Measurements from ENCODE around the gene ATP5PO. TPM values are rescaled to one million over a fixed set of nuclear protein-coding genes. Genes with fewer than 3 reads are reported as not detected.

ATP5PO gene
- total RNA-seq, 1 donor from 2014 or later: 172 TPM

DNA sequence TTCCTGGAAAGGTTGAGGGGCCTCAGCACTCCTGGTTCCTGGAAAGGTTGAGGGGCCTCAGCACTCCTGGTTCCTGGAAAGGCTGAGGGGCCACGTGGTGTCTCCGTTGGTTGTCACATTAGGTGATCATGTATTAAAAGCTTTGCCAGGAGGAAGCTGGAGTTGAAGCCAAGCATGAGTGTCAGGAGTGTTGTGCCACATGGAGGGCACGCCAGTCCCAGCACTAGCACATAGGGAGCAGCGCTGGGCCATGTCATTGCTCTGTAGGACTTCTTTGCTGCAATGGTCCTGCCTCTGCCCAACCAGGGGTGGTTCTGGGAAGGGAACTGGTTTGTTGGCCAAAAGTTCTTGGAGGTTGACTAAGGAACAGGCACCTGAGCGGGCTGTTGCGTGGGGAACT lies 13.3 kb downstream of the ATP5PO start:
- Mint-ChIP-seq H3K4me3 (no peak overlapping the region), H3K4me1 (peaks cover 16% of the 10 kb centered on the region), H3K27ac (peak overlapping the region; percentile 34), H3K9me3 (no peaks in the 10 kb centered on the region), H3K27me3 (no peaks in the 10 kb centered on the region), H3K36me3 (ENCODE audit: low read depth) (peaks cover 53% of the 10 kb centered on the region)
- no peak for DNase-seq
- intact Hi-C loops (cut with micrococcal nuclease): no loop called here

DNA sequence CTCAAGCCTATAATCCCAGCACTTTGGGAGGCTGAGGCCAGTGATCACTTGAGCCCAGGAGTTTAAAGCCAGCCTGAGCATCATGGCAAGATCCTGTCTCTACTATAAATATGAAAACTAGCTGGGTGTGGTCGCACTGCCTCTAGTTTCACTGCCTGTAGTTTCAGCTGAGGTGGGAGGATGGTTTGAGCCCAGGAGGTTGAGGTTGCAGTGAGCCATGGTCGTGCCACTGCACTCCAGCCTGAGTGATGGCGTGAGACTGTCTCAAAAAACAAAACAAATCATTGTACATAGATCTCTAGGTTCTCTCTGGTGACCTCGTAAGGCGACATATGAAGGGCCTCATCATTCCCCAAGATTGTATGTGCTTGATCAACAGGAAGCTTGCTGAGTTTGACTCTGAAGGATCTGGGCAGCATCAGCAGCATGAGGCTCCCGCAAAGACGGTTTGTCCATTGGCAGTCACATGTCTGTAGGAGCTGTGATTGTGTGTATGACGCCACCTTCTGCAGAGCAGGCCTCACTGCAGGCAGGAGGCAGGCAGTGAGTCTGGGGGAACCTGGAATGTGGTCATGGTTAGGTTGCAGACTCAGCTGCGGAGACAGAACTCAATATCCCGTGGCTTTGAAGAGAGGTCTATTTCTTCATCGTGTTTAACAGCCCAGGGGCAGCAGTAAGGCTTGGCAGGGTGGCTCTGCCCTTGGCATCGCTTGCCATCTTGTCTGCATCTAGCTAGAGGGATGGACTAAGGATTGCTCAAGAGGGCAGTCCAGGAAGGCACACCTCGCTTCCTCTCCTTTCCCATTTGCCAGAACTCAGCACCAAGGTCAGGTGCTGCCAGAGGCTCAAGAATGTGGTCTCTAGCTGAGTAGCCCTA lies 14.0 kb downstream of the ATP5PO start:
- H3K4me1 Mint-ChIP-seq: peaks cover 16% of the 10 kb centered on the region
- H3K27ac Mint-ChIP-seq: peak overlapping the region; percentile 20
- H3K36me3 Mint-ChIP-seq (ENCODE audit: low read depth): peaks cover 47% of the 10 kb centered on the region
- H3K9me3 Mint-ChIP-seq: no peaks in the 10 kb centered on the region
- DNase-seq: peak; percentile 68
- no peak overlapping the region for H3K4me3 Mint-ChIP-seq
- intact Hi-C loops (cut with micrococcal nuclease): no loop called here
- no peaks in the 10 kb centered on the region for H3K27me3 Mint-ChIP-seq

DNA sequence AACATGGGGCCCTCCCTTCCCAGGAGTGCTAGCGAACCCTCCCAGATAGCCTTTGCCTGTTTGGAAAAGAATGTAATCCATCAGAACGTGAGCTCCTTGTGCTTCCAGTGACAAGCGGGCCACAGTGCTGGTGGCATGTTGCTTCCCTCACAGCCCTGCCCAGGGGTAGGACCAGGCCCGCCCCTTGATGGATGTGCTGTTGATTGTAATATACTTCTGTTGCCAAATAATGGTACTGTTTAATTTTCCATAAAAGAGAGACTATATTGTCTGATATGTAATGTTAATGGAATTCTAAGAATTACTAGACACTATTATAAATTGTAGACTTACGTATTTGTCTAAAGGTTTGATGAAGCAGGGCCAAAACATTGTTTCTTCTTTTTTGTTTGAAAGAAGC lies 16.4 kb downstream of the ATP5PO start:
- H3K36me3 Mint-ChIP-seq (ENCODE audit: low read depth): peaks cover 26% of the 10 kb centered on the region
- no peak overlapping the region for H3K4me3 Mint-ChIP-seq
- DNase-seq: no peak
- intact Hi-C loops (cut with micrococcal nuclease): no loop called here
- no peaks in the 10 kb centered on the region for H3K9me3 Mint-ChIP-seq
- H3K27me3 Mint-ChIP-seq: peaks cover 5% of the 10 kb centered on the region
- peaks cover 27% of the 10 kb centered on the region for H3K4me1 Mint-ChIP-seq
- no peak overlapping the region for H3K27ac Mint-ChIP-seq

DNA sequence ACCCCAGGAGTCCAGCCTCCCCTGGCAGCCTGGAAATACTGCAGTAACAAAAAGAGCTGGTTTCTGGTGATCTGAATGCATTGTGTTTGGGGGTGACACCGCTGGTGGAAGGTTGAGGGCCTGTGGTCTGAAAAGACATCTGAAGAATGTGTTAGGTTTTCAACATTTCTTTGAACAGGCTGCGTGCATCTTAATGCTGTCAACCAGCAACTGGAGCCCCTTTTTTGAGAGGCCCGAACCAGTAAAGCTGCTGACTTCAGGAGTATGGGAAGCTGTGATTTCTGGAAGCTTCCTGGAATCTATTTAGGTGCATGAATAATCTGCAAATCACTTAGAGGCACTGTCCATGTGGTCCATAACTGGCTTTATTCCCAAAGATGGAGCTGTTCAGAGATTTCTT lies 17.0 kb downstream of the ATP5PO start:
- no peak for DNase-seq
- intact Hi-C loops (cut with micrococcal nuclease): no loop called here
- no peak overlapping the region for H3K4me3 Mint-ChIP-seq
- H3K27ac Mint-ChIP-seq: no peak overlapping the region
- peaks cover 5% of the 10 kb centered on the region for H3K27me3 Mint-ChIP-seq
- H3K36me3 Mint-ChIP-seq (ENCODE audit: low read depth): peaks cover 26% of the 10 kb centered on the region
- no peaks in the 10 kb centered on the region for H3K9me3 Mint-ChIP-seq
- H3K4me1 Mint-ChIP-seq: peaks cover 27% of the 10 kb centered on the region

DNA sequence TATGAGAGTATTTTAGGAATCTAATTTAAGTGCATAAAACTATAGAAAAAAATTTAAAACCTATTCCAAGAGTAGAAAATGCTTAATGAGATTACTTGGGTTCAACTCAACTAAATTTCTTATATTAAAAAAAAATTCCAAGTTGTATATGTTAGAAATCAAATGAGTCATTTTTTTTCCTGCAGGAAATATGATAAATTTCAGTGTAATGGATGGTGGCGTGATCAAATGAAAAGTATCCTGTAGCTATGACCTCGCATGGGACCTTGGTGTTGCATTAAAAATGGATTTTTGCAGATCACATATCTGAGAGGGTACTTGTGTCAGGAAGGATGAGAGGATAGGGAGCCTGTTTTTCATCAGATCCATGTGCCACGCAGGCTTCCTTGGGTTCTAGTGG lies 17.9 kb downstream of the ATP5PO start:
- no peak for DNase-seq
- Mint-ChIP-seq H3K36me3 (ENCODE audit: low read depth) (peaks cover 18% of the 10 kb centered on the region), H3K4me3 (no peak overlapping the region), H3K4me1 (peaks cover 27% of the 10 kb centered on the region), H3K9me3 (no peaks in the 10 kb centered on the region), H3K27ac (no peak overlapping the region), H3K27me3 (peaks cover 6% of the 10 kb centered on the region)
- intact Hi-C loops (cut with micrococcal nuclease): no loop called here

DNA sequence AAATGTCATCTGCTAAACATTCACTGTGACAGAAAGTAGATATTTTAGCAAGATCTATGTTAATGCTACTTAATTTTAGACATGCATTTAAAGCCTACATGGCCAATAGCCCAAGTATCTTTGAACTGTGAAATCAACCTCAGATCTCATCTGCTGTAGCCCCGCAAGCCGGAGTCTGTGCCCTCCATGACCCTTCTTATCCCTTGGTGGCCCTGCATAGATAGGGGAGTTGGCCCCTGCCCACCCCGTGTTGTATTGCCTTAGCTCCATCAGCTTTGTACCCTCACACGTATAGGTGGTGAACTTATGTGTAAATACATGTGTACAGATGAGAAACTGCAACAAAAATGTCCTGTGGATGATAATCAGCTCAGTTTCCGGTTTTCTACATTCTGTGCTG lies 18.5 kb downstream of the ATP5PO start:
- no peak for DNase-seq
- Mint-ChIP-seq H3K27me3 (peaks cover 8% of the 10 kb centered on the region), H3K36me3 (ENCODE audit: low read depth) (peaks cover 12% of the 10 kb centered on the region), H3K4me3 (no peak overlapping the region), H3K4me1 (peaks cover 22% of the 10 kb centered on the region), H3K9me3 (no peaks in the 10 kb centered on the region), H3K27ac (no peak overlapping the region)
- intact Hi-C loops (cut with micrococcal nuclease): no loop called here

DNA sequence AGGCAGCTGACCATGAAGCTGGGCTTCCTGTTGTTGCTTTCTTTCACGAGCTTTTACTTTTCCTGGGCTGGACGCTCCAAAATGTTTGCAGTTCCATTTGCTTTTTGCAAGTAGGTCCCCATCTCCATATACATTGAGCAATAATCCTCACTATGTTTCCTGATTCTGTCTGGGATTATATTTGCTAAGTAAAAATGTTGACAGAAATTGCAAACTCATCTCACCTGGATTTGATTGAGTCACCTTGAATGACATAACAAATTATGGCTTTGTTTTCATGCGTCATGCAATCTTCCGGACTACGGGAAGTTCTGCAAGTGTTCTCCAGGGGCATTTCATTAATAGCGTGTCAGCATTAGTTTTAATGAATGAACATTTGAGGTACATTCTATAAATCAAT lies 18.9 kb downstream of the ATP5PO start:
- Mint-ChIP-seq H3K4me1 (peaks cover 20% of the 10 kb centered on the region), H3K27ac (no peak overlapping the region), H3K4me3 (no peak overlapping the region), H3K27me3 (peaks cover 8% of the 10 kb centered on the region), H3K36me3 (ENCODE audit: low read depth) (peaks cover 10% of the 10 kb centered on the region), H3K9me3 (no peaks in the 10 kb centered on the region)
- intact Hi-C loops (cut with micrococcal nuclease): no loop called here
- DNase-seq: no peak

DNA sequence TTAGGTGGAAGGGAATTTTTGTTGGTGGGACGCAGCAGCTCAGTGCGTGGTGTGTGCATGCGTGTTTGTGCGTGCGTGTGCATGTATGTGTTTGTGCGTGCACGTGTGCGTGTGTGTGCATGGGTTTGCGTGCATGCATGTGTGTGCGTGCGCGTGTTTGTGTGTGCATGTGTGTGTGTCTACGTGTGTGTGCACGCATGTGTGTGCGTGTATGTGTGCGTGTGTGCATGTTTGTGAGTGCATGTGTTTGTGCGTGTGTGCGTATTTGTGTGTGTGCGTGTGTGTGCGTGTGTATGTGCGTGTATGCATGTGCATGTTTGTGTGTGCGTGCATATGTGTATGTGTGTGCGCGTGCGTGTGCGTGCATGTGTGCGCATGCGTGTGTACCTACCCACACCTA lies 20.2 kb downstream of the ATP5PO start:
- H3K27ac Mint-ChIP-seq: peak overlapping the region; percentile 21
- H3K4me3 Mint-ChIP-seq: peak overlapping the region; percentile 59
- H3K4me1 Mint-ChIP-seq: peaks cover 15% of the 10 kb centered on the region
- peaks cover 4% of the 10 kb centered on the region for H3K36me3 Mint-ChIP-seq (ENCODE audit: low read depth)
- H3K9me3 Mint-ChIP-seq: no peaks in the 10 kb centered on the region
- intact Hi-C loops (cut with micrococcal nuclease): no loop called here
- peaks cover 11% of the 10 kb centered on the region for H3K27me3 Mint-ChIP-seq
- DNase-seq: no peak

DNA sequence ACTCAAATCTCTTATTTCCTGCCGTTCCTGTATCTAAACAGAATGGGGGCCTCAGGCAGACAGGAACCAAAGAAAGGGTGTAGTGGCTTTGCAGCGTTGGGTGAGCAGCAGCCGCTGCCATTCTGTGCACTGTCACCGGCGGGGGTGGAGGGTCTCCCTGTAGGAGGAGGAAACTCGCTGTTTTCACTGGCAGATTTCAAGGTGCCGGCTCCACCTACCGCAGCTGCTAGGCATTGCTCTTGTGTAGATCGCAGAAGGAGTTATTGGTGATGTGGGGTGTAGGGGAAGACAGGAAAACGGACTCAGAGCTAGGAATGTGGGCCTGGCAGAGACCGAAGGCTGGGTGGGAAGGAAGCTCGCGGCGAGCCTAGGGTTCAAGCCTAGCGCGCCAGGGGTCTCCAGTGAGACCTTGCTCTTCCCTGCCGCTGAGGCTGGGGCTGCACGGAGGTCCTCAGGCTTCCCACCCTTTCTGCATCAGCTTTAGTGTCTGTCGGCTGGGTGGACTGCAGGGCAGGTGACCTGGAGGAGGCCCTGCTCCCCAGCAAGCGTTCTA lies 20.8 kb downstream of the ATP5PO start:
- H3K4me3 Mint-ChIP-seq: peak overlapping the region; percentile 59
- peaks cover 11% of the 10 kb centered on the region for H3K27me3 Mint-ChIP-seq
- DNase-seq: peak; percentile 83
- peaks cover 14% of the 10 kb centered on the region for H3K4me1 Mint-ChIP-seq
- H3K36me3 Mint-ChIP-seq (ENCODE audit: low read depth): peaks cover 3% of the 10 kb centered on the region
- H3K27ac Mint-ChIP-seq: peak overlapping the region; percentile 5
- intact Hi-C loops (cut with micrococcal nuclease): no loop called here
- H3K9me3 Mint-ChIP-seq: no peaks in the 10 kb centered on the region

DNA sequence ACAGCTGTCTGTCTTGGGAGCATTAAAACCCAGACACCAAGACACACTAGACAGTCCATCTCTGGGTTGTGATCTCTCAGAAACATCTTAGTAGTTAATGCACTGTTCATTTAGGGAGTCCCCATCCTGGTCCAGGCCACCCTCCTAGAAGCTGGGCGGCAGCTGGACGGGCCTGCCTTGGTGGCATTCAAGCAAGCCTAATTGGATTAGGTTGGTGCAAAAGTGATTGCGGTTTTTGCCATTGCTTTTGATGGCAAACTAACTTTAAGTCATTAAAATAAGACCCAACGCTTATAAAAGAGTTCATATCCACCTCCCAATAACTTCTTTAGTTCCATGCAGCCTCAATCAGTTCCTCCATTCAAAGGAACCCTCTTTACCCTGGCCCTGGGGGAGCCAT lies 21.7 kb downstream of the ATP5PO start:
- no peak for DNase-seq
- intact Hi-C loops (cut with micrococcal nuclease): no loop called here

DNA sequence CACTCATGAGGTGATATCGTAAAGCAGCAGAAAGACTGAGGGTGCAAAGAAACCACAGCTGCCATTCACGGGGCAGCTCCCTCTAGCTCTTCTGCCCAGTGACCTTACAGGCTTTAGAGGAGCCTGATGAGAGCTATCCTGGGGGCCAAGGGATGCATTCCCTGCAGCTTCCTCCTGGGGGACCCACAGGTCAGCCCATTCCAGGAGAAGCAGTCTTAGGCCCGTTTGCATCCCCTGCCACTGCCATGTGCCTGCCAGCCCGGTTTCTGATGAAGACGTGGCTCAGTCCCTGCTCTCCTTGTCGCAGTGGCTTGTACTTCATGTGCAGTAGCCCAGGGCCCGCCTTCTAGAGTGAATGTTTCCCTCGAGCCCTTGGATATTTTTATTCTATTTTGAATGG lies 22.8 kb downstream of the ATP5PO start:
- peaks cover 11% of the 10 kb centered on the region for H3K4me1 Mint-ChIP-seq
- intact Hi-C loops (cut with micrococcal nuclease): no loop called here
- no peaks in the 10 kb centered on the region for H3K9me3 Mint-ChIP-seq
- H3K4me3 Mint-ChIP-seq: no peak overlapping the region
- H3K36me3 Mint-ChIP-seq (ENCODE audit: low read depth): no peaks in the 10 kb centered on the region
- H3K27me3 Mint-ChIP-seq: peaks cover 11% of the 10 kb centered on the region
- H3K27ac Mint-ChIP-seq: no peak overlapping the region
- DNase-seq: no peak

More for the DNA sequence above, 21.7 kb downstream of the ATP5PO start:
- no peaks in the 10 kb centered on the region for H3K9me3 Mint-ChIP-seq
- H3K4me3 Mint-ChIP-seq: no peak overlapping the region
- no peaks in the 10 kb centered on the region for H3K36me3 Mint-ChIP-seq (ENCODE audit: low read depth)
- peaks cover 11% of the 10 kb centered on the region for H3K4me1 Mint-ChIP-seq
- H3K27ac Mint-ChIP-seq: no peak overlapping the region
- peaks cover 11% of the 10 kb centered on the region for H3K27me3 Mint-ChIP-seq

DNA sequence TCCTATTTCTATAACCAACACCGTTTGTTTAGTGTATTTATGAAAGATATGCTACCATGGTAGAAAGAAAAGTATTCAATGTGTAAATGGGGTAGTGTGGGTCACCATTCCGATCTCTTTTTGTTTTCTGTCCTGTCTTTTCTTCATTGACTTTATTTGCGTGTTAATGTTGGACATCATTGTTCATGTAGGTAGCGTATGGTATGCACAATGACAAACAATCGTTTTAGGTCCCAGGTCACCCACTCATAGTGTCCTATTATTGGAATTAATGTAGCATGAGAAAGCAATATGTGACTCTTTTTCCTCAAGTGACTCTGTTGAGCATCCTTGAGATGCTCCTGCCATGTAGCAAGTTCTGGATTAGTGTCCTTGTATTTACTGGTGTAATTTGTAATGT lies 25.4 kb downstream of the ATP5PO start:
- no peak overlapping the region for H3K27ac Mint-ChIP-seq
- H3K36me3 Mint-ChIP-seq (ENCODE audit: low read depth): no peaks in the 10 kb centered on the region
- peaks cover 7% of the 10 kb centered on the region for H3K4me1 Mint-ChIP-seq
- H3K4me3 Mint-ChIP-seq: no peak overlapping the region
- no peak for DNase-seq
- peaks cover 11% of the 10 kb centered on the region for H3K27me3 Mint-ChIP-seq
- no peaks in the 10 kb centered on the region for H3K9me3 Mint-ChIP-seq
- intact Hi-C loops (cut with micrococcal nuclease): no loop called here

DNA sequence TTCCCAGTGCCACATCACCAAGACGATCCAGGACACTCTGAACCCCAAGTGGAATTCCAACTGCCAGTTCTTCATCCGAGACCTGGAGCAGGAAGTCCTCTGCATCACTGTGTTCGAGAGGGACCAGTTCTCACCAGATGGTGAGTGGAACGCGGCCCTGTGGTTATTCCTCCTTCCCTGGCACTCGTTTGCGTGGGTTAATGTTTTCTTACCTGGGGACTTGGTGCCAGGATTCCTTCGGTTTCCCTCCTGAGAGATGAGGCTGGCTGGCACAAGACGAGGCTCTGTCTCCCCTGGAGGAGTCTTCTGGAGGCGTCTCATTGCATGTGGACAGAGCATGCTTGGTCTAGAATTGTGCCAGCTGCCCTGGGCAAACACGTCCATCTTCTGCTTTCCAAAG lies 29.3 kb downstream of the ATP5PO start:
- Mint-ChIP-seq H3K27me3 (peaks cover 7% of the 10 kb centered on the region), H3K9me3 (no peaks in the 10 kb centered on the region), H3K4me1 (no peaks in the 10 kb centered on the region), H3K27ac (no peak overlapping the region), H3K36me3 (ENCODE audit: low read depth) (no peaks in the 10 kb centered on the region), H3K4me3 (no peak overlapping the region)
- DNase-seq: no peak
- intact Hi-C loops (cut with micrococcal nuclease): no loop called here

DNA sequence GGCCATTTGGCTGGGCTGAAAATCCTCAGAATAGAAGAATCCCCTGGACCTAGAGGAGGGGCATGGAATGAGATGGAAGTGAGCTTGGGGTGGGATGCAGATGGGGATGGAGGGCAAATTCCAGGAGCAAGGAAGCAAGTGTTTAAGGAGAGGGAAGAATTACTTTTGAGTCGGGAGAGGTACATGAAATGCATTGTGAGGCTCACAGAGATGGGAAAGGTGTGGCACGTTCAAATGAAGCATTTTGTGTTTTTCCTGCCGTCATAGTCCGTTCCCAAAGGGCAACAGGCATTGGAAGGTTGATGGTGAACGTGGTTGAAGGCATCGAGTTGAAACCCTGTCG lies 30.5 kb downstream of the ATP5PO start:
- peak overlapping the region; percentile 5 for H3K27ac Mint-ChIP-seq
- no peak for DNase-seq
- H3K4me1 Mint-ChIP-seq: no peaks in the 10 kb centered on the region
- peaks cover 4% of the 10 kb centered on the region for H3K27me3 Mint-ChIP-seq
- no peak overlapping the region for H3K4me3 Mint-ChIP-seq
- intact Hi-C loops (cut with micrococcal nuclease): no loop called here
- no peaks in the 10 kb centered on the region for H3K9me3 Mint-ChIP-seq
- H3K36me3 Mint-ChIP-seq (ENCODE audit: low read depth): no peaks in the 10 kb centered on the region
